Measurements from ENCODE around the gene GRXCR1.

GRXCR1 gene

DNA sequence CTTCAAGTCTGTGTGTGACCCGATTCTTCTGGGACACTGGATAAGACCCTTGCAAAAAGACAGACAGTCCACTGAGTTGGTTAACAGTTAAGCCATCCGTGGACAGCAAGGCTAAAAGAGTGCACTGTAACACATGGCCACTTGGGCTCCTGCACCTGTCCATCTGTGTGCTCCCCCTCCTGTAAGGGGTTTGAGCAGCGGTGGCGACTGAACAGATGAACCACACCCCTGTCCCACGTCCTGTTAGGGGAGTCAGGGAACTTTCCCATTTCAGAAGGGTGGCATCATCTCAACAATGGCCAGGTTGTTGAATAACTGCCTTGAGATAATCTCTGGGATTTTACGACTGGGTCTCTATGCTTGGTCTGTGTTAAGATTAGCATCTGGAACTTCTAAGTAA lies 178.6 kb downstream of the GRXCR1 start:
- TF ChIP-seq, protein P1, sequence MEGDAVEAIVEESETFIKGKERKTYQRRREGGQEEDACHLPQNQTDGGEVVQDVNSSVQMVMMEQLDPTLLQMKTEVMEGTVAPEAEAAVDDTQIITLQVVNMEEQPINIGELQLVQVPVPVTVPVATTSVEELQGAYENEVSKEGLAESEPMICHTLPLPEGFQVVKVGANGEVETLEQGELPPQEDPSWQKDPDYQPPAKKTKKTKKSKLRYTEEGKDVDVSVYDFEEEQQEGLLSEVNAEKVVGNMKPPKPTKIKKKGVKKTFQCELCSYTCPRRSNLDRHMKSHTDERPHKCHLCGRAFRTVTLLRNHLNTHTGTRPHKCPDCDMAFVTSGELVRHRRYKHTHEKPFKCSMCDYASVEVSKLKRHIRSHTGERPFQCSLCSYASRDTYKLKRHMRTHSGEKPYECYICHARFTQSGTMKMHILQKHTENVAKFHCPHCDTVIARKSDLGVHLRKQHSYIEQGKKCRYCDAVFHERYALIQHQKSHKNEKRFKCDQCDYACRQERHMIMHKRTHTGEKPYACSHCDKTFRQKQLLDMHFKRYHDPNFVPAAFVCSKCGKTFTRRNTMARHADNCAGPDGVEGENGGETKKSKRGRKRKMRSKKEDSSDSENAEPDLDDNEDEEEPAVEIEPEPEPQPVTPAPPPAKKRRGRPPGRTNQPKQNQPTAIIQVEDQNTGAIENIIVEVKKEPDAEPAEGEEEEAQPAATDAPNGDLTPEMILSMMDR (IDR thresholded peaks at IDR 0.05; ENCODE audit: low read depth, low read length, missing control alignments): no peak
- H3K4me3 ChIP-seq (replicated peaks; ENCODE audit: low read depth, low read length): no peak overlapping the region
- no peak for DNase-seq (ENCODE audit: extremely low read depth, low read depth)

All from HFF-Myc (cell line).